Activated T-cell treated with anti-CD3 and anti-CD28 coated beads, Interleukin-2, amount 50 U/mL, for 4 hours (primary cell): ENCODE data around the gene FGF22. TPM values are rescaled to one million over a fixed set of nuclear protein-coding genes. Genes with fewer than 3 reads are reported as not detected.
"Not testable (repeated sequence)": the region's sequence is repeated elsewhere in the genome, so short reads cannot be mapped to it uniquely, and the experiment has no call there.

Source experiments
- ATAC-seq, 2 donors: fragments of 200-7000 bp; cut with Tn5 transposase; one replicate each; pipeline ENCODE4 v1.10.0; 2021
- DNase-seq: peaks from one replicate; pipeline ENCODE4 v3.0.0-alpha.2; 2020
- H3K27me3 Mint-ChIP-seq: one replicate; pipeline ENCODE4 v1.8.0; 2021; ENCODE audit warnings: low read depth, mixed read lengths
- H3K36me3 Mint-ChIP-seq: one replicate; pipeline ENCODE4 v1.8.0; 2022; ENCODE audit warnings: mixed read lengths; ENCODE audit not compliant: insufficient read depth
- H3K4me1 Mint-ChIP-seq: one replicate; pipeline ENCODE4 v1.8.0; 2021; ENCODE audit warnings: low read depth, mixed read lengths
- H3K4me3 Mint-ChIP-seq: one replicate; pipeline ENCODE4 v1.8.0; 2021; ENCODE audit warnings: mild to moderate bottlenecking, moderate library complexity, mixed read lengths
- H3K9me3 Mint-ChIP-seq: one replicate; pipeline ENCODE4 v1.8.0; 2021; ENCODE audit warnings: mixed read lengths
- total RNA-seq, 3 donors: library from RNA; stranded (reverse); gene quantifications; one replicate each; pipeline ENCODE4 v1.2.1, GENCODE V29; 2021

FGF22 gene
- total RNA-seq, 3 donors from 2014 or later, result not detected

DNA sequence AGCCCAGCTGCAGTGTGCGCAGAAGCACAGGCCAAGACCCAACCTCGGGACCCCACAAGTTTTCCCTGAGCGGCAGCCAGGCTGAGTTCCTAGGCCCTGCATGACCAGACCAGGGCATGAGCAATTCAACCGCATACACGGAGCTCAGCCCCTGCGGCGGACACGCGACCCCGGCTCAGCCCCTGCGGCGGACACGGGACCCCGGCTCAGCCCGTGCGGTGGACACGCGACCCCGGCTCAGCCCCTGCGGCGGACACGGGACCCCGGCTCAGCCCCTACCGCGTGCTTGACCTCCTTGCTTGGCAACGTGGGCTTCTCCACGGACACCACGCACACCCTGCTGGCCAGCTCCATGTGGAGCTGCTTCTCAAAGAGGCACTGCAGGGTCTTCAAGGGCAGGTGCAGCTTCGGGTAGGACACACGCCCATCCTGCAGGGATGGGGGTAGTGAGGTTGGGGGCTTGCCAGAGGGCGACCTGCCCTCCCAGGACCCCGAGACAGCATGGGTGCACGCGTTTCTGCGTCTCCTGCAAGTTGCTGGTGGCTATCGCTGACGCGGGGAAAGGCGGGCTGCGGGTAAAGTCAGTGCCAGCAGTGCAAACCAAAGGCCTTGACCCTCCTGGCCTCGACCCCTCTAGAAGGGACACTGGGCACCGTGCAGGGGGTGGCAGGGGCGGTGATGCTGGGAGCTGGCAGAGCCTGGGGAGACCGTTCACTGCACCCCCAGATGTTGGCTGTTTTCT is 16.3 kb upstream of the FGF22 start:
- Mint-ChIP-seq H3K36me3 (peaks cover 14% of the 10 kb centered on the region), H3K27me3 (no peaks in the 10 kb centered on the region), H3K4me3 (no peak overlapping the region), H3K4me1 (no peaks in the 10 kb centered on the region), H3K9me3 (no peaks in the 10 kb centered on the region)
- ATAC-seq, result no peak
- no peak for DNase-seq

GRCh38 chr19:623974-624373 is 15.7 kb upstream of the FGF22 start:
- Mint-ChIP-seq H3K4me1 (peaks cover 2% of the 10 kb centered on the region), H3K4me3 (no peak overlapping the region), H3K27me3 (no peaks in the 10 kb centered on the region), H3K9me3 (no peaks in the 10 kb centered on the region), H3K36me3 (peaks cover 14% of the 10 kb centered on the region)
- ATAC-seq (no peak), DNase-seq (no peak)

- Mint-ChIP-seq H3K4me1 (peaks cover 4% of the 10 kb centered on the region), H3K4me3 (no peak overlapping the region), H3K36me3 (peaks cover 15% of the 10 kb centered on the region), H3K9me3 (no peaks in the 10 kb centered on the region), H3K27me3 (no peaks in the 10 kb centered on the region)
- DNase-seq, result no peak
- no peak for ATAC-seq
These were observed 15.1 kb upstream of the FGF22 start for GRCh38 chr19:624433-625109.

GRCh38 chr19:625257-625656 is 14.4 kb upstream of the FGF22 start:
- Mint-ChIP-seq H3K36me3 (peaks cover 18% of the 10 kb centered on the region), H3K9me3 (no peaks in the 10 kb centered on the region), H3K4me1 (peaks cover 8% of the 10 kb centered on the region), H3K27me3 (no peaks in the 10 kb centered on the region), H3K4me3 (no peak overlapping the region)
- no peak for ATAC-seq
- DNase-seq, result no peak

GRCh38 chr19:626566-626965 is 13.1 kb upstream of the FGF22 start:
- not testable (repeated sequence) for H3K9me3 Mint-ChIP-seq, H3K4me3 Mint-ChIP-seq, ATAC-seq, H3K27me3 Mint-ChIP-seq, DNase-seq
- Mint-ChIP-seq H3K36me3 (peaks cover 18% of the 10 kb centered on the region), H3K4me1 (peaks cover 14% of the 10 kb centered on the region)

- ATAC-seq, result no peak
- peaks cover 18% of the 10 kb centered on the region for H3K36me3 Mint-ChIP-seq
- H3K9me3 Mint-ChIP-seq, result no peaks in the 10 kb centered on the region
- DNase-seq, result no peak
- H3K27me3 Mint-ChIP-seq, result no peaks in the 10 kb centered on the region
- H3K4me3 Mint-ChIP-seq, result no peak overlapping the region
- peaks cover 23% of the 10 kb centered on the region for H3K4me1 Mint-ChIP-seq
These were observed 11.5 kb upstream of the FGF22 start for GRCh38 chr19:628168-628567.

- not testable (repeated sequence) for H3K27me3 Mint-ChIP-seq, DNase-seq, H3K4me3 Mint-ChIP-seq, H3K9me3 Mint-ChIP-seq, ATAC-seq
- peaks cover 18% of the 10 kb centered on the region for H3K36me3 Mint-ChIP-seq
- H3K4me1 Mint-ChIP-seq, result peaks cover 30% of the 10 kb centered on the region
These were observed 10.2 kb upstream of the FGF22 start for GRCh38 chr19:629515-629914.

- Mint-ChIP-seq H3K36me3 (peaks cover 18% of the 10 kb centered on the region), H3K9me3 (no peaks in the 10 kb centered on the region), H3K4me3 (no peak overlapping the region), H3K4me1 (peaks cover 30% of the 10 kb centered on the region), H3K27me3 (no peaks in the 10 kb centered on the region)
- no peak for DNase-seq
- no peak for ATAC-seq
These were observed 9.5 kb upstream of the FGF22 start for GRCh38 chr19:629961-630714.

GRCh38 chr19:632579-633067 is 7.1 kb upstream of the FGF22 start:
- peak; percentile 32 to 45 for ATAC-seq
- no peak for DNase-seq
- Mint-ChIP-seq H3K36me3 (peaks cover 12% of the 10 kb centered on the region), H3K9me3 (no peaks in the 10 kb centered on the region), H3K4me1 (peaks cover 30% of the 10 kb centered on the region), H3K4me3 (peak overlapping the region; percentile 96), H3K27me3 (no peaks in the 10 kb centered on the region)

DNA sequence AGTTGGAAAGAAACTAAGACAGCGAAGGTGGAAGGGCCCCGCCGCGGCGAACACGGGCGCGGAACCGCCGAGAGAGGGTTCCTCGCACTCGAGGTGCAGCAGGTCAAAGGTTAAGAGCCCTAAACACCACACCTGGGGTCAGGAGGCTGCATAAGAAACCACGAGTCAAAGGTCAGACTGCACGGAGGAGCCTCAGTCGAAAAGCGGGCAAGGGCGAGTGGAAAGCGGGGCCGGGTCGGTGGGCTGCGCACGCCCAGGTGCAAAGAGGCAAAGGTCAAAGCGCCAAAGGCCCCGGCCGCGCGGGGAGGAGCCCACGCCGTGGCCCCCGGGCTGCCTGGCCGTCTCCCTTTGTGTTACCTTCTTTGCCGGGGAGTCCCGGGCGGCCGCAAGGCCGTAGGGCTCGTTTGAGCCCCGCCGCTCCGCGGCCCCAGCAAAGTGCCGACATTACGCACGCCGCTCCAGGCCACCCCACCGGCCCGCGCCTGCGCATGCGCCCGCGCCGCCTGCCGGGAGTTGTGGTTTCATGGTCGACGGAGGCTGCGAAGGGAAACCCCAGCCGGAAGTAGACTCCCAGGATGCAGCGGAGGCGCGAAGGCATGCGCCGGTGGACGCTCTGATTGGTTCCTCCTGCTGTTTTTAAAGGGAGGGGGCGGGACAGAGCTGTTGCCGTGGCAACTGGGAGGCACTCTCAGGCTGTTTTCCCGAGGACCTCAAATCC is 6.5 kb upstream of the FGF22 start, which contains the start of gene POLRMT:
Gene POLRMT (minus strand): TSS at position 470 of the 718 bp plus-strand sequence. CDS start 25 bp downstream, at position 445.
- peak; percentile 94 for DNase-seq
- Mint-ChIP-seq H3K36me3 (peaks cover 11% of the 10 kb centered on the region), H3K4me1 (peaks cover 31% of the 10 kb centered on the region), H3K4me3 (peak within 1 kb of the TSS; percentile 96), H3K27me3 (no peaks in the 10 kb centered on the region), H3K9me3 (no peaks in the 10 kb centered on the region)
- ATAC-seq, result peak; percentile 94 to 96

DNA sequence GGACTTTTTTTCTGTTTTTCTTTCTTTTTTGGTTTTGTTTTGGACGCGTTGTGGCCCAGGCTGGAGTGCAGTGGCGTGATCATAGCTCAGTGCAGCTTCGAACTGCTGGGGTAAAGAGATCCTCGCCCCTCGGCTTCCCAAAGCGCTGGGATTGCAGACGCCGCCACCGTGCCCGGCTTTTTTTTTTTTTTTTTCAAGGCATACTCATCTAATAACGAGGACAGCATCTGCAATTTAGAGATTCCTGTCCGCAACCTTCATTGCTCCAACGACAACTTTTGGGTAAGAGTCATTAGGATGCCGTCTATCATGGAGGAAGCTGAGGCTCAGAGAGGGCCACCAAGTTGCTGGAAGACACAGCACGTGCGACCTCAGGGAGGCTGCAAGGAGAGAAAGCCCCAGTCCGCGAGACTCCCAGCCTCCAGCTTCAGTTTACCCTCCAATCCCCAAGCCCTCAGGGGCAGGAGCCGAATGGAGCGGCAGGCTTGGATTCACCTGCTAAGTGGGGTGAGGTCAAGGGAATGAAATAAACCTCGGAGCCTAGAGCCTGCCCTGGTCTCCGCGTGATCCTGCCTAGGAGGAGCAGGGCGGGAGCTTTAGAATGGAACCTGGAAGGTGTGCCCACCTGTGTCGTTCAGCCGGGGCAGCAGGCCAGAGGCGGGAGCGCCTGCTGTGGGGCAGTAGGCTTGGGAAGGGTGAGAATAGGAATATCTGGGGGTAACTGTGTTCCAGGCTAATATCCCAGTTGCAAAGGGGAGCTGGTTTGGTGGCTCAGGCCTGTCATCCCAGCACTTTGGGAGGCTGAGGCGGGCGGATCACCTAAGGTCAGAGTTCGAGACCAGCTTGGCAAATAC is 5.7 kb upstream of the FGF22 start:
- H3K36me3 Mint-ChIP-seq, result peaks cover 5% of the 10 kb centered on the region
- peaks cover 31% of the 10 kb centered on the region for H3K4me1 Mint-ChIP-seq
- ATAC-seq (no peak), DNase-seq (no peak)
- peak overlapping the region; percentile 96 for H3K4me3 Mint-ChIP-seq
- H3K9me3 Mint-ChIP-seq, result no peaks in the 10 kb centered on the region
- H3K27me3 Mint-ChIP-seq, result no peaks in the 10 kb centered on the region

DNA sequence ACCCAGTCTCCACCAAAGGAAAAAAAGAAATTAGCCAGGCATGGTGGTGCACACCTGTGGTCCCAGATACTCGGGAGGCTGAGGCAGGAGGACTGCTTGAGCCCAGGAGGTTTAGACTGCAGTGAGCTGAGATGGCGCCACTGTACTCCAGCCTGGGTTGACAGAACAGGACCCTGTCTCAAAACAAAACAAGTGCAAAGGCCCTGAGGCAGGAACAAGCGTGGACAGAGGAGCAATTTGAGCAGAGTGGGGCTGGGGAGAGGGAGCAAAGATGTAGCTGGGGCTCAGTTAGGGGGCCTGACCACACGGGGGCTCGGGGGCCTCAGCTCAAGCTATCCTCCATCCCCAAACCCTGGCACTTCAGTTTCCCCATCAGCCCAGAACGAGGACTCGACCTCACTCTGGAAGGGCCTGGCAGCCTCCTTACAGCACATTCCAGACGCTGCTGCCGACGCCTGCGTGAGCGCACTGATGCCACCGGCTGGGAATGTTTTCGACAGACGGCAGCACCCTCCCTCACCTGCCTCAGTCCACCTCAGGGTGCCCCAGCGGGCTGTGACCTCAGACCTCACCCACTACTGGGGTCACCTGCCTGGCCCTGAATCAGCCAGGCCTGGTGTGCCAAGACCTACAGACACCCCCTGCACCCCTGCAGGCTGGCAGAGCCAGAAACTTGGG is 4.6 kb upstream of the FGF22 start:
- ATAC-seq (no peak), DNase-seq (no peak)
- Mint-ChIP-seq H3K4me1 (peaks cover 32% of the 10 kb centered on the region), H3K4me3 (no peak overlapping the region), H3K27me3 (no peaks in the 10 kb centered on the region), H3K9me3 (no peaks in the 10 kb centered on the region), H3K36me3 (no peaks in the 10 kb centered on the region)

DNA sequence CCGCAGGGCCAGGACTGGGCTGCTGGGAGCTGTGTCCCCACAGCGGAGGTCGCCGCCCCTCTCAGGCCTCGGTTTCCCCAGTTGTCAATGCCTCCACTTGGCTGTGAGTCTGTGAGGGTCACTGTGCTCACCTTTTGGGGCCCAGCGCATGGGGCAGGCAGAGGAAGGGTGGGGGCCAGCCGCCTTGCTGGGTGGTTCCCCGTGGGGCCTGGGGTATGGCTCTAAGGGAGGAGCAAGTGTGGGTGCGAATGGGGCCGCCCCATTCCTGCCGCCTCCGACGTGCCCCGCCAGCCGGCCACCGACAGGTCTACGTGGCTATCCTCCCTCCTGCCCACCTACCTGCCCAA is 800 bp upstream of the FGF22 start:
- ATAC-seq (no peak), DNase-seq (no peak)
- Mint-ChIP-seq H3K9me3 (no peaks in the 10 kb centered on the region), H3K36me3 (no peaks in the 10 kb centered on the region), H3K4me3 (peak overlapping the region; percentile 77), H3K4me1 (peaks cover 12% of the 10 kb centered on the region), H3K27me3 (no peaks in the 10 kb centered on the region)
